ENCODE results near the gene HSPA4L.

The HSPA4L gene

DNA sequence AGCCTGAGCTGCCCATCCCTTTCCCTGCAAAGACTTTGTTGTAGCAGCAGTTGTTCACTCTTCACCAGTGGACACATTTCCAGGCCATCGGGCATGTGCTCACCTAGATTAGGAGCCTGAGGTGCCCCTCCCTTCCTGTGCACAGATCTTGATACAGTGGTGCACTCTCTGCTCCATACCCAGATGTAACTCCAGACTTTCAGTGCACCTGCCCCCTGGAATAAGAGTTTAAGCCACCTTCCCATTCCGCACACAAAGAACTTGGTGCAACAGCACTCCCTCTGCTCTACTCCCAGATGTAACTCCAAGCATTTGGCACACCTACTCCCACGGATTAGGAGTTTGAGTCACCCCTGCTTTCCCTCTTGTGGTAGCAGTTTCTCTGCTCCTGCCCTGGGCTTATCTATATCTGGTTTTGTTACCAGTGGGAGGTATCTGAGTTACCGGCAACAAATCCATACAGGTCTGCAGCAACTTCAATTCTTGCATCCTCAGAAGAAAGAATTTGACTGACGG is 62.5 kb downstream of the HSPA4L start:
- H2BK120ac ChIP-seq (ENCODE audit: low read depth, low read length), result no peak overlapping the region
- H3K18ac ChIP-seq (ENCODE audit: low read depth in 1 of 2, low read length in 2 of 2), result no peak overlapping the region
- H3K14ac ChIP-seq (ENCODE audit: low read length in 2 of 2), result no peak overlapping the region
- no peak overlapping the region for H4K8ac ChIP-seq (ENCODE audit: low read length)
- no peak overlapping the region for H2AK5ac ChIP-seq (ENCODE audit: low read length, severe bottlenecking)
- no peak overlapping the region for H3K27ac ChIP-seq (ENCODE audit: low read length, poor library complexity, severe bottlenecking)
- H3K4me3 ChIP-seq (ENCODE audit: insufficient read depth in 1 of 2, low read depth in 1 of 2, low read length in 2 of 2), result no peak overlapping the region
- no peak overlapping the region for H4K91ac ChIP-seq (ENCODE audit: low read length)
- no peak overlapping the region for H3K4ac ChIP-seq (ENCODE audit: low read depth in 1 of 2, low read length in 2 of 2)
- H3K9ac ChIP-seq (ENCODE audit: low read length), result no peak overlapping the region
- no peaks in the 10 kb centered on the region for H3K27me3 ChIP-seq (ENCODE audit: control insufficient read depth in 1 of 2, insufficient read depth in 1 of 2, low read length in 2 of 2)
- H3K9me3 ChIP-seq (ENCODE audit: control insufficient read depth, low read length), result peaks cover 29% of the 10 kb centered on the region
- H3K36me3 ChIP-seq (ENCODE audit: control insufficient read depth in 1 of 2, insufficient read depth in 2 of 2, low read depth in 1 of 2, low read length in 2 of 2), result peaks cover 0 to 13% of the 10 kb centered on the region in 2 experiments
- 91% methylated on average over 5 of the region's 5 CpGs for WGBS
- no peak overlapping the region for H2BK12ac ChIP-seq (ENCODE audit: low read length in 2 of 2)
- no peaks in the 10 kb centered on the region for H3K4me1 ChIP-seq (ENCODE audit: control insufficient read depth, insufficient read depth, low read depth, low read length)
- H3K23ac ChIP-seq (ENCODE audit: low read length in 2 of 2), result no peak overlapping the region
- peaks cover 26% of the 10 kb centered on the region for H3K79me1 ChIP-seq (replicated peaks; ENCODE audit: low read length, poor library complexity, severe bottlenecking)
- H2BK5ac ChIP-seq (ENCODE audit: low read depth, low read length, poor library complexity, severe bottlenecking), result no peak overlapping the region
- no peak overlapping the region for H2BK15ac ChIP-seq (ENCODE audit: low read depth, poor library complexity, severe bottlenecking)
- DNase-seq, result no peak
- no peak overlapping the region for H2AFZ ChIP-seq (ENCODE audit: low read depth, low read length)
- H3K4me2 ChIP-seq (ENCODE audit: low read length, poor library complexity, severe bottlenecking), result no peak overlapping the region

DNA sequence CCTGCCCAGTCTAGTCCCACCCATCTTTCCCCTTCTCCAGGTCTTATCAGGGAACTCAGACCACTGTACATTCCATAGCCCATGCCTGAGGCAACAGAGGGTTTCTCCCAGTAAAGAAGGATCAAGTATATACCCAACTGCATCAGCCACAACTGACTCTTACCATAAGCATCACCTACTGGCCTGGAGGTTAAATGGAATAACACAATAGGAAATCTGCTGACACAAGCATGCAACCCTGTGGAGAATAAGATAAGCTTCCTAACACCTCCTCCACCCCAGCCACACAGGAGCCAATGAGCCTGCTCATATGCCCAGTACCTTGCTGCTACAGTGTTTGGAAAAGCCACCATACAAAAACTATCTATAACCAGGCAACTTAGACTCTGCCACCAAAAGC is 63.9 kb downstream of the HSPA4L start:
- H2BK120ac ChIP-seq (ENCODE audit: low read depth, low read length), result no peak overlapping the region
- H4K91ac ChIP-seq (ENCODE audit: low read length), result no peak overlapping the region
- H3K4me3 ChIP-seq (ENCODE audit: insufficient read depth in 1 of 2, low read depth in 1 of 2, low read length in 2 of 2), result no peak overlapping the region
- H3K14ac ChIP-seq (ENCODE audit: low read length in 2 of 2), result no peak overlapping the region
- no peak overlapping the region for H3K4me2 ChIP-seq (ENCODE audit: low read length, poor library complexity, severe bottlenecking)
- H3K9ac ChIP-seq (ENCODE audit: low read length), result no peak overlapping the region
- peaks cover 43% of the 10 kb centered on the region for H3K9me3 ChIP-seq (ENCODE audit: control insufficient read depth, low read length)
- no peaks in the 10 kb centered on the region for H3K27me3 ChIP-seq (ENCODE audit: control insufficient read depth in 1 of 2, insufficient read depth in 1 of 2, low read length in 2 of 2)
- H4K8ac ChIP-seq (ENCODE audit: low read length), result no peak overlapping the region
- no peaks in the 10 kb centered on the region for H3K4me1 ChIP-seq (ENCODE audit: control insufficient read depth, insufficient read depth, low read depth, low read length)
- no peak overlapping the region for H2BK5ac ChIP-seq (ENCODE audit: low read depth, low read length, poor library complexity, severe bottlenecking)
- no peak overlapping the region for H2AK5ac ChIP-seq (ENCODE audit: low read length, severe bottlenecking)
- H3K27ac ChIP-seq (ENCODE audit: low read length, poor library complexity, severe bottlenecking), result no peak overlapping the region
- H2BK12ac ChIP-seq (ENCODE audit: low read length in 2 of 2), result no peak overlapping the region
- H3K4ac ChIP-seq (ENCODE audit: low read depth in 1 of 2, low read length in 2 of 2), result no peak overlapping the region
- DNase-seq, result no peak
- H3K18ac ChIP-seq (ENCODE audit: low read depth in 1 of 2, low read length in 2 of 2), result no peak overlapping the region
- peaks cover 0 to 13% of the 10 kb centered on the region in 2 experiments for H3K36me3 ChIP-seq (ENCODE audit: control insufficient read depth in 1 of 2, insufficient read depth in 2 of 2, low read depth in 1 of 2, low read length in 2 of 2)
- no peak overlapping the region for H2BK15ac ChIP-seq (ENCODE audit: low read depth, poor library complexity, severe bottlenecking)
- H3K23ac ChIP-seq (ENCODE audit: low read length in 2 of 2), result no peak overlapping the region
- H2AFZ ChIP-seq (ENCODE audit: low read depth, low read length), result no peak overlapping the region
- peaks cover 26% of the 10 kb centered on the region for H3K79me1 ChIP-seq (replicated peaks; ENCODE audit: low read length, poor library complexity, severe bottlenecking)

DNA sequence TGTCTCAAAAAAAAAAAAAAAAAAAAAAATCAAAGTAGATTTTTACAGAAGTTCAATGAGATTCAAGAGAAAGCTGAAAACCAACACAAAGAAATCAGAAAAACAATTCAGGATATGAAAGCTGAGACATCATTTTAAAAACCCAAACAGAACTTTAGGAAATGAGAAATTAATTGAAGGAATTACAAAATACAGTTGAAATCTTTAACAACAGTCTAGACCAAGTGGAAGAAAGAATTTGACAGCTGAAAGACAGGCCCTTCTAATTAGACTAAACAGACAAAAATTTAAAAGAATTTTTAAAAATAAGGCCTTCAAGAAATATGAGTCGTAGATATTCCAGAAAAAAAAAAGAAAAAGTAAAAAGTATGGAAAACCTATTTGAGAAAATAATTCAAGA is 64.6 kb downstream of the HSPA4L start:
- H2BK12ac ChIP-seq (ENCODE audit: low read length in 2 of 2), result no peak overlapping the region
- no CpG with 5 or more reads among the region's 1 CpG for WGBS
- H2BK15ac ChIP-seq (ENCODE audit: low read depth, poor library complexity, severe bottlenecking), result no peak overlapping the region
- H3K9ac ChIP-seq (ENCODE audit: low read length), result no peak overlapping the region
- H2AFZ ChIP-seq (ENCODE audit: low read depth, low read length), result no peak overlapping the region
- H3K23ac ChIP-seq (ENCODE audit: low read length in 2 of 2), result no peak overlapping the region
- H4K8ac ChIP-seq (ENCODE audit: low read length), result no peak overlapping the region
- no peak overlapping the region for H3K4me2 ChIP-seq (ENCODE audit: low read length, poor library complexity, severe bottlenecking)
- H2BK120ac ChIP-seq (ENCODE audit: low read depth, low read length), result no peak overlapping the region
- peaks cover 49% of the 10 kb centered on the region for H3K9me3 ChIP-seq (ENCODE audit: control insufficient read depth, low read length)
- no peak overlapping the region for H3K18ac ChIP-seq (ENCODE audit: low read depth in 1 of 2, low read length in 2 of 2)
- H4K91ac ChIP-seq (ENCODE audit: low read length), result no peak overlapping the region
- H2AK5ac ChIP-seq (ENCODE audit: low read length, severe bottlenecking), result no peak overlapping the region
- H2BK5ac ChIP-seq (ENCODE audit: low read depth, low read length, poor library complexity, severe bottlenecking), result no peak overlapping the region
- no peaks in the 10 kb centered on the region for H3K4me1 ChIP-seq (ENCODE audit: control insufficient read depth, insufficient read depth, low read depth, low read length)
- H3K14ac ChIP-seq (ENCODE audit: low read length in 2 of 2), result no peak overlapping the region
- H3K79me1 ChIP-seq (replicated peaks; ENCODE audit: low read length, poor library complexity, severe bottlenecking), result peaks cover 26% of the 10 kb centered on the region
- H3K27me3 ChIP-seq (ENCODE audit: control insufficient read depth in 1 of 2, insufficient read depth in 1 of 2, low read length in 2 of 2), result no peaks in the 10 kb centered on the region
- H3K27ac ChIP-seq (ENCODE audit: low read length, poor library complexity, severe bottlenecking), result no peak overlapping the region
- no peak for DNase-seq
- no peak overlapping the region for H3K4me3 ChIP-seq (ENCODE audit: insufficient read depth in 1 of 2, low read depth in 1 of 2, low read length in 2 of 2)
- H3K36me3 ChIP-seq (ENCODE audit: control insufficient read depth in 1 of 2, insufficient read depth in 2 of 2, low read depth in 1 of 2, low read length in 2 of 2), result peaks cover 0 to 13% of the 10 kb centered on the region in 2 experiments
- no peak overlapping the region for H3K4ac ChIP-seq (ENCODE audit: low read depth in 1 of 2, low read length in 2 of 2)

DNA sequence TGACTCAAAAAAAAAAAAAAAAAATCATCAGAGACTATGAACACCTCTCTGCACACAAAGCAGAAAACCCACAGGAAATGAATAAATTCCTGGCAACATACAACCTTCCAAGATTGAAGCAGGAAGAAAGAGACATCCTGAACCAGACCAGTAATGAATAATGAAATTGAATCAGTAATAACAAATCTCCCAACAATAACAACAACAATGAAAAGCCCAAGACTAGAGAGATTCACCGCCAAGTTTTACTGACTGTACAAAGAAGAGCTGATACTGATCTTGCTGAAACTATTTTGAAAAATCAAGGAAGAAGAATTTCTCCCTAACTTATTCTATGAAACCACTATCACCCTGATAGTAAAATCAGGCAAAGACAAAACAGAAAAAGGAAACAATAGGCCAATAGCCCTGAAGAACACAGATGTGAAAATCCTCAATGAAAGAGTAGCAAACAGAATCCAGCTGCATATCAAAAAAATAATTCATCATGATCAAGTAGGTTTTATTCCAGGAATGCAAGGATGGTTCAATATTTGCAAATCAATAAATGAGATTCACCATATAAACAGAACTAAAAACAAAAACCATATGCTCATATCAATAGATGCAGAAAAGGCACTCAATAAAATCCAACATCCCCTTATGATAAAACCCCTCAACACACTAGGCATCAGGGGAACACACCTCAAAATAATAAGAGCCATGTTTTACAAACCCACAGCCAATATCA is 67.5 kb downstream of the HSPA4L start:
- Histone ChIP-seq H2BK15ac (ENCODE audit: low read depth, poor library complexity, severe bottlenecking) (no peak overlapping the region), H2BK5ac (ENCODE audit: low read depth, low read length, poor library complexity, severe bottlenecking) (no peak overlapping the region), H3K4ac (ENCODE audit: low read depth in 1 of 2, low read length in 2 of 2) (no peak overlapping the region), H4K8ac (ENCODE audit: low read length) (no peak overlapping the region), H3K4me1 (ENCODE audit: control insufficient read depth, insufficient read depth, low read depth, low read length) (no peaks in the 10 kb centered on the region), H3K27me3 (ENCODE audit: control insufficient read depth in 1 of 2, insufficient read depth in 1 of 2, low read length in 2 of 2) (no peaks in the 10 kb centered on the region), H3K27ac (ENCODE audit: low read length, poor library complexity, severe bottlenecking) (no peak overlapping the region), H3K14ac (ENCODE audit: low read length in 2 of 2) (no peak overlapping the region), H3K18ac (ENCODE audit: low read depth in 1 of 2, low read length in 2 of 2) (no peak overlapping the region), H4K91ac (ENCODE audit: low read length) (no peak overlapping the region), H2AK5ac (ENCODE audit: low read length, severe bottlenecking) (no peak overlapping the region), H3K79me1 (replicated peaks; ENCODE audit: low read length, poor library complexity, severe bottlenecking) (peaks cover 19% of the 10 kb centered on the region), H3K4me2 (ENCODE audit: low read length, poor library complexity, severe bottlenecking) (no peak overlapping the region), H3K4me3 (ENCODE audit: insufficient read depth in 1 of 2, low read depth in 1 of 2, low read length in 2 of 2) (peak overlapping the region in 1 of 2 experiments; percentile 17), H2BK12ac (ENCODE audit: low read length in 2 of 2) (no peak overlapping the region), H3K23ac (ENCODE audit: low read length in 2 of 2) (no peak overlapping the region), H2BK120ac (ENCODE audit: low read depth, low read length) (no peak overlapping the region), H3K36me3 (ENCODE audit: control insufficient read depth in 1 of 2, insufficient read depth in 2 of 2, low read depth in 1 of 2, low read length in 2 of 2) (no peaks in the 10 kb centered on the region), H3K9ac (ENCODE audit: low read length) (no peak overlapping the region), H3K9me3 (ENCODE audit: control insufficient read depth, low read length) (peaks cover 54% of the 10 kb centered on the region), H2AFZ (ENCODE audit: low read depth, low read length) (no peak overlapping the region)
- no peak for DNase-seq
- 100% methylated on average over 1 of the region's 1 CpG for WGBS
